GM19467 (cell line): Measurements from ENCODE around the gene ADCK1.
"Not testable (repeated sequence)": the region's sequence is repeated elsewhere in the genome, so short reads cannot be mapped to it uniquely, and the experiment has no call there.

ENCODE experiments used
- ATAC-seq: cut with Tn5 transposase; IDR thresholded peaks from one replicate; pipeline ENCODE4 v1.9.1; 2021; ENCODE audit warnings: mild to moderate bottlenecking, moderate library complexity; ENCODE audit not compliant: unreplicated experiment

Gene ADCK1

GRCh38 chr14:77924141-77924948 lies 124.4 kb downstream of the ADCK1 start:
- ATAC-seq: no peak

GRCh38 chr14:77926942-77927341 lies 127.0 kb downstream of the ADCK1 start:
- no peak for ATAC-seq

- no peak for ATAC-seq
Measured at GRCh38 chr14:77931441-77931840, 131.5 kb downstream of the ADCK1 start.

- no peak for ATAC-seq
Measured at GRCh38 chr14:77936138-77936639, 136.3 kb downstream of the ADCK1 start.

GRCh38 chr14:77947372-77947771 lies 147.5 kb downstream of the ADCK1 start:
- ATAC-seq: no peak

GRCh38 chr14:77950371-77951063 lies 150.6 kb downstream of the ADCK1 start:
- no peak for ATAC-seq

DNA sequence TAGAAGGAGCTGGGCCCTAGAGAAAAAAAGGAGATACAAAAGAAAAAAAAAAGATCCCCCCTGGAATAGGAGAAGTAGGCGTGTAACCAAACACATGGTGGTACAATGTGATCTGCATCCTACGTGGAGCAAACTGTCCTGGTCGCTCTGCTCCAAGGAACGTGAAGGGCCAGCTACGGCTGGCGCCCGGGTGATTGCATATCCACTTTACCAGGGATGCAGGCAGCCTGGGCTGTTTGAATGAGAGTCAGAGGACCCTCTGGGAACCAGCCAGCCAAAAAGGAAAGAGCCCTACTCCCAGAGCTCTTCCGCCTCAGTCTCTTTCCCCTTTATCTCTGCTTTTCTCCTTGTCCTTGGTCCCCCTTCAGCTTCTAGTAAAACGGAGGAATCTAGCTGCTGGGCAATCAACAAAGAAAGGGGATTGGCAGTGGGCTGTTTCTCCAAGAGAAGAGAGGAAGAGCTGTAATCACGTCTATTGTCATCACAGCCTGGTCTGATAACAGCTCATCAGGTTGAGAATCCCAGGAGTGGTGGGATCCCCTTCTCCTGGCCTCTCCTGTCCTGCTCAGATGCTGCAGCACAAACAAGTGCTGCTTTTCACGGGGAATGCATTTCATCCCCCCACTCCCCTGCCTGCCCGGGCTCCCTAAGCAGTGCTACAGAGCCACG lies 156.0 kb downstream of the ADCK1 start:
- ATAC-seq: no peak

DNA sequence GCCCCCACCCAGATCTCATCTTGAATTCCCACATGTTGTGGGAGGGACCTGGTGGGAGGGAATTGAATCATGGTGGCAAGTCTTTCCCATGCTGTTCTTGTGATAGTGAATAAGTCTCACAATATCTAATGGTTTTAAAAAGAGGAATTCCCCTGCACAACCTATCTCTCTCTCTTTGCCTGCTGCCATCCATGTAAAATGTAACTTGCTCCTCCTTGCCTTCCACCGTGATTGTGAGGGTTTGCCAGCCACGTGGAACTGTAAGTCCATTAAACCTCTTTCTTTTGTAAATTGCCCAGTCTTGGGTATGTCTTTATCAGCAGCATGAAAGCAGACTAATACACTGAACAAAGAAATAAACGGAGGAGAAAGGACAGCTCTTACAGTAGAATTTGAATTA lies 159.8 kb downstream of the ADCK1 start:
- ATAC-seq: not testable (repeated sequence)

DNA sequence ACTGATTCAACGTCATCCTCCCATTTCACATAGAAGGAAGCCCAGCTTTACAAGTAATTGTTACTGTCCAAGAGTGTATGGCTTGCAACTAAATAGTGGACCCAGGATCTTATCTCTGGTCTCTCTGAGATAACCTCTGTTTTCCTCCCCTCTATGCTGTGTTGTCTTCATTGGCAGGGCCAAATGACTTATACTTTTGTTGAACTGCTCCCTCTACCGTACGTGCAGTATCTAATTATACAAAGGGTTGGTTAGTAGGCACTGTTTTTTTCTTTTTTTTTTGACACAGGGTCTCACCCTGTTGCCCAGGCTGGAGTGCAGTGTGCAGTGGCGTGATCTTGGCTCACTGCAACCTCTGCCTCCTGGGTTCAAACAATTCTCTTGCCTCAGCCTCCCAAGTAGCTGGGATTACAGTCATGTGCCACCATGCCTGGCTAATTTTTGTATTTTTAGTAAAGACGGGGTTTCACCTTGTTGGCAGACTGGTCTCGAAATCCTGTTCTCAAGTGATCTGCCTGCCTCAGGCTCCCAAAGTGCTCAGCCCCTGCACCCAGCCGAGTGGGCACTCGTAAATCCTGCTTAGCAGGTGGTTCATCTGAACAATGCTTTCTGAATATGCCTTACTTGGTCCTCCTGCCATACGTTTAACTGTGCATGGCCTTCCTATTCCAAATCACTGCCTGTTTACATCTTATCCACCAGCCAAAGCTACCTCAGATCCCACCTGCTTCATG lies 162.1 kb downstream of the ADCK1 start:
- ATAC-seq: no peak

- no peak for ATAC-seq
Measured at GRCh38 chr14:77962731-77963520, 163.0 kb downstream of the ADCK1 start.

DNA sequence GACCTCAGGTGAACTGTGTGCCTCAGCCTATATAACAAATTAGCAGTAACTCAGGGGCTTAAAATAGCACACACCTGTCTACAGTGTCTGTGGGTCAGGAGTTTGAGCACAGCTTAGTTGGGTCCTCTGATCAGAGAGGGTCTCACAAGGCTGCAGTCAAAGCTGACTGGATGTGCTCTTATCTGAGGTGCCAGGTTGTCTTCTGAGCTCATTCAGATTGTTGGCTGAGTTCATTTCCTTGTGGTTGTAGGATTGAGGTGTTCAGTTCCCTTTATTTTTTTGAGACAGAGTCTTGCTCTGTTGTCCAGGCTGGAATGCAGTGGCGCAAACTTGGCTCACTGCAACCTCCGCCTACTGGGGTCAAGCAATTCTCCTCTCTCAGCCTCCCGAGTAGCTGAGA lies 164.7 kb downstream of the ADCK1 start:
- ATAC-seq: no peak

DNA sequence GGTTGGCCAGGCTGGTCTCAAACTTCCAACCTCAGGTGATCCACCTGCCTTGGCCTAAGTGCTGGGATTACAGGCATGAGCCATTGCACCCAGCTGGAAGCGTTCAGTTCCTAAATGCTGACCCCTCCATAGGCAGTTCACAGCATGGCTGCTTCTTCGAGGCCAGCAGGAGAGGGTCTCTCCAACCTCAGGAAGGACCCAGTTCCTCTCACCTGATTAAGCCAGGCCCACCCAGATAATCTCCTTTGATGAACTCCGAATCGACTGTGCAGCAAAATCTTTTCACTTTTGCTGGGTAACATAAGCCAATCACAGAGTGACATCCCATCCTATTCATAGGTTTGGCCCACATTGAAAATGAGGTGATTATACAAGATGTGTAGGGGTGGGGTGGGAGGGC lies 165.1 kb downstream of the ADCK1 start:
- ATAC-seq: no peak

DNA sequence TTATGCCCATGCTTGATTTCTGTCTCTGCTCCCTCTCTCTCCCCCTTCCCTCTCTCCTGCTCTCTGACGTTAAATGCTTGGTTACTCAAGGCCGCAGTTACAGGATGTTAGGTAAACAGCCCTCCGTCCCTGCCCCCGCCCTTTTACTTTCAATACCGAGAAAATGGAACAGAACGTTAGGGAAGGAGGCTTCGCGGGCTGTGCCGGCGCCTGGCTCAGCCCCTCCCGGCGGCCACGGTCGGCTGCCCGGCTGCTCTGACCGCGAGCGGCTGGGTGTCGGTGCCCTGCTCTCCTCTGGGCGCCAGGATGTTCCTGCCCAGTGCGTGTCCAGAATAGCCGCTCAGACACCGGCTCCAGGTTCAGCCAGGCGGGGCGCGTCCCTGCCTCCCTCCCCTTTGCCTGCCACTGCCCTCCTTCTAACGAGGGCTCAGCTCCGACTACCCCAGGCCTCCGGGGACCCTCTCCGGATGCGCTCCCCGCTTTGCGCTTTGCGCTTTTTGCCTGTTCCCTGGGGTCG lies 166.1 kb downstream of the ADCK1 start:
- ATAC-seq: peak; percentile 86

DNA sequence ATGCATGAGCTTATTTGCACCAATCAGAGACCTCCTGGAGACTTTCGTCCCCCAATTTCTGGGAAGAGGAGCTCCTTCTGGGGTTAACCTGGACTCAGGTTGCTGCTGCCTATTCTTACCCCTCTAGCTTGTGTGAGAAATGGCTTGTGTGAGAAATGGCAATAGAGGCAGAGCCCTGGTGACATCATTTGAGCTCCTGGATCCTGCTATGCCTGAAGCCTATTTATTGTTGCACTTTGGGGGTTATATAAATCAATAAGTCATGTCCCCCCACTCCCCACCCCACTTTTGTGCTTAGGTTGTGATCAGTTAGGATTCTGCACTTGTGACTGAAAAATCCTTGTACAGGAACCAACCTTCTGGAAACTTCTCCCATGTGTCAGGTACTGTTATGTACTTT lies 167.2 kb downstream of the ADCK1 start:
- no peak for ATAC-seq

GRCh38 chr14:77970646-77971045 lies 170.7 kb downstream of the ADCK1 start:
- no peak for ATAC-seq

DNA sequence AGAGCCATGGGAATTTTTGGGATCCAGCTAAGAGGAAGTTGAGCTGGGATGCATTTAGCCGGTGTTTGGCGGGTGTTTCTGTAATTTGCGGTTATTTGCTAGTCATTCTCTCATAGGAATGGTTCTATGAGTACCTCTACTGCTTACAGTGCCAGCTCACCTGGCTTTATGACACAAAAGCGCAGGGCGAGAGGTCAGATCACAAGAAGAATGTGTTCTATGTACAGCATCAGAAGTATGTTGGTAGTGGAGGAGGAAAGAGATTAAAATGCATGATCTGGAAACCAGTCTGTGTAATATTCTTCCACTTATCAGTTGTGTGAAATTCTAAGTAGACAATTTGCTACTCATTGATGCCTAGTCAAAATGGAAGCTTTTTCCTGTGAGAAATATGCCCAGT lies 173.3 kb downstream of the ADCK1 start:
- no peak for ATAC-seq

DNA sequence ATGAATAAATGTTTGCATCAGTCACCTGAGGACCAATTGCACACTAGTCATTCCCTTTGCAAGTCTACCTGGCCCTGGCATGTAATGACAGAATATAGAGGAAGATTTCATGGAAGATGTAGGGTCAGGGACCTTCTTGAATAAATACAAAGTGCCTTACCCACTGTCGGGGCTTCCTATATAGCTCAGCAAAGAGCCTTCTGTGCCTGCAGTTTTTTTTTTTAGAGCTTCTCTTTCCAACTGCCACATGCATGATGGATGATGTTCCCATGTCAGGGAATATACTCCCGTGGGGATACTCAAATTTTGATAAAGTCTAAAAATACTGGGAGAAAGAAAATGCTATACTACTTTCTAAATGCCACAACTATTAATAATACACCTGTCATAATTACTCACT lies 176.7 kb downstream of the ADCK1 start:
- ATAC-seq: no peak

DNA sequence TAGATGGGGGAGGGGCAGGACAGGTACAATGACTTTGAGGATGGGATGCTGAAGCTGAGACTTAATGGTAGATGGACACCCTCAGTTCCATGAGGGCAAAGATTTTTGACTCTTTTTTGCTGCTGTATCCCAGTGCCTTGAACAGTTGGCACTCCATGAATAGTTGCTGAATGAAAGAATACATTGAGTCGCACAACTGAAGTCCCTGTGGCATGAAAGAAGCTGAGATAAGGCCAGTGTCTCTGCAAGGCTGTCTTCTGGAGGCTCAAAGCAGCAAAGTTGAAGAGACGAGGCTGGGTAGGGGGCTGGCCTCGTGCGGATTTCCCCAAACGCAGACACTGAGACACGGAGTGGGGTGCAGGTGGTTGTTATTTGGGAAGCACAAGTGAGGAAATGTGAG lies 179.3 kb downstream of the ADCK1 start:
- ATAC-seq: no peak

GRCh38 chr14:77979666-77980351 lies 179.9 kb downstream of the ADCK1 start:
- no peak for ATAC-seq
